Fibroblast of lung (primary cell): ENCODE results near the gene RBPJL. TPM values are rescaled to one million over a fixed set of nuclear protein-coding genes. Genes with fewer than 3 reads are reported as not detected.
A peak's percentile ranks its signal among the peaks of the same experiment; 100 is the strongest.

ENCODE experiments used
- DNase-seq, 2 donors: peaks; one replicate each; pipeline versions ENCODE4 v3.0.0 to v3.0.0-alpha.2; 2010; ENCODE audit warnings: low read depth in 2 of 2
- H2AFZ ChIP-seq: 2 replicates; pipeline ENCODE4 v1.5.1; 2012; ENCODE audit warnings: low read length, control low read depth, inconsistent platforms
- H3K27ac ChIP-seq: 2 replicates; pipeline ENCODE4 v1.5.1; 2011; ENCODE audit warnings: low read length, control low read depth; ENCODE audit not compliant: insufficient read depth
- H3K27me3 ChIP-seq: 2 replicates; pipeline ENCODE4 v1.5.1; 2011; ENCODE audit warnings: mild to moderate bottlenecking, low read length; ENCODE audit not compliant: control insufficient read depth, insufficient read depth
- H3K36me3 ChIP-seq: 2 replicates; pipeline ENCODE4 v1.5.1; 2011; ENCODE audit warnings: low read length; ENCODE audit not compliant: control insufficient read depth, insufficient read depth
- H3K4me1 ChIP-seq: 2 replicates; pipeline ENCODE4 v1.5.1; 2011; ENCODE audit warnings: low read length; ENCODE audit not compliant: control insufficient read depth, insufficient read depth; ENCODE audit errors: extremely low read depth
- H3K4me2 ChIP-seq: 2 replicates; pipeline ENCODE4 v1.5.1; 2011; ENCODE audit warnings: low read length, control low read depth; ENCODE audit not compliant: insufficient read depth; ENCODE audit errors: extremely low read depth
- H3K4me3 ChIP-seq, 4 experiments: fragments of 200-600 bp in 1 of 4; sonication (generic) in 1 of 4; replicated peaks in 1 of 4; 2 replicates each; pipeline ENCODE4 v1.5.1; 2011 to 2016; ENCODE audit warnings: low read length in 4 of 4, low read depth in 3 of 4, mild to moderate bottlenecking in 3 of 4, control low read depth in 2 of 4, inconsistent platforms in 1 of 4, mixed read lengths in 1 of 4; ENCODE audit not compliant: insufficient read depth in 1 of 4; ENCODE audit errors: control extremely low read depth in 1 of 4
- H3K79me2 ChIP-seq: 2 replicates; pipeline ENCODE4 v1.5.1; 2012; ENCODE audit warnings: mild to moderate bottlenecking, low read length, inconsistent platforms; ENCODE audit not compliant: control insufficient read depth, insufficient read depth
- H3K9ac ChIP-seq: 2 replicates; pipeline ENCODE4 v1.5.1; 2011; ENCODE audit warnings: mild to moderate bottlenecking, low read length, control low read depth; ENCODE audit not compliant: insufficient read depth
- H3K9me3 ChIP-seq: 2 replicates; pipeline ENCODE4 v1.5.1; 2012; ENCODE audit warnings: low read depth, low read length; ENCODE audit not compliant: control insufficient read depth, insufficient read depth
- H4K20me1 ChIP-seq: 2 replicates; pipeline ENCODE4 v1.5.1; 2011; ENCODE audit warnings: low read length; ENCODE audit not compliant: control insufficient read depth, insufficient read depth; ENCODE audit errors: extremely low read depth
- CTCF ChIP-seq, 2 donors: IDR thresholded peaks in 1 of 2; conservative IDR thresholded peaks in 1 of 2; 1 replicate in 1 of 2; 2 replicates in 1 of 2; pipeline ENCODE4 v1.5.1; 2011 to 2012; ENCODE audit warnings: low read length in 2 of 2, control low read depth in 1 of 2, inconsistent platforms in 1 of 2, low read depth in 1 of 2, mild to moderate bottlenecking in 1 of 2
- EZH2 ChIP-seq: IDR thresholded peaks from 2 replicates; pipeline ENCODE4 v1.5.1; 2012; ENCODE audit warnings: low read length, control low read depth, mild to moderate bottlenecking; ENCODE audit errors: missing control alignments
- polyA plus RNA-seq, 2 donors: library from polyadenylated mRNA; depleted of rRNA in 1 of 2; stranded (reverse) in 1 of 2; unstranded in 1 of 2; fragments of >200 nt; gene quantifications; 2 replicates each; pipeline ENCODE4 v1.2.1, GENCODE V29; 2011 to 2012; ENCODE audit warnings: missing spikeins in 1 of 2
- total RNA-seq: library from RNA; depleted of rRNA; stranded (reverse); fragments of >200 nt; gene quantifications from 2 replicates; pipeline ENCODE4 v1.2.1, GENCODE V29; 2014

RBPJL gene
- total and polyA plus RNA-seq, 2 donors (not counting 1 experiment from before 2014, with no cell fraction given): not detected

GRCh38 chr20:45294003-45294368, 12.7 kb upstream of the RBPJL start:
- no peaks in the 10 kb centered on the region for H4K20me1 ChIP-seq
- peaks cover 2% of the 10 kb centered on the region for H3K4me1 ChIP-seq
- DNase-seq: no peak
- no peaks in the 10 kb centered on the region for H3K9me3 ChIP-seq
- peak overlapping the region in 3 of 4 experiments; percentile 9 to 63 (median 18) for H3K4me3 ChIP-seq
- no peak overlapping the region for H2AFZ ChIP-seq
- peak overlapping the region; percentile 70 for H3K4me2 ChIP-seq
- TF ChIP-seq EZH2 (no peak), CTCF (conservative IDR thresholded peaks at IDR 0.05 in 1 of 2, IDR thresholded peaks at IDR 0.05 in 1 of 2; ENCODE audit: low read depth in 1 of 2, low read length in 2 of 2) (no peak)
- H3K9ac ChIP-seq: no peak overlapping the region
- H3K79me2 ChIP-seq: no peaks in the 10 kb centered on the region
- no peaks in the 10 kb centered on the region for H3K36me3 ChIP-seq
- no peak overlapping the region for H3K27ac ChIP-seq
- H3K27me3 ChIP-seq: peaks cover 7% of the 10 kb centered on the region

GRCh38 chr20:45294659-45295058, 12.0 kb upstream of the RBPJL start:
- no peak overlapping the region for H3K4me2 ChIP-seq
- no peaks in the 10 kb centered on the region for H3K36me3 ChIP-seq
- H3K27me3 ChIP-seq: peaks cover 6% of the 10 kb centered on the region
- H2AFZ ChIP-seq: no peak overlapping the region
- DNase-seq: no peak
- no peaks in the 10 kb centered on the region for H3K79me2 ChIP-seq
- H3K9ac ChIP-seq: no peak overlapping the region
- H3K4me1 ChIP-seq: peaks cover 2% of the 10 kb centered on the region
- no peaks in the 10 kb centered on the region for H4K20me1 ChIP-seq
- H3K4me3 ChIP-seq: no peak overlapping the region
- H3K9me3 ChIP-seq: no peaks in the 10 kb centered on the region
- no peak for TF ChIP-seq EZH2
- TF ChIP-seq CTCF (conservative IDR thresholded peaks at IDR 0.05 in 1 of 2, IDR thresholded peaks at IDR 0.05 in 1 of 2; ENCODE audit: low read depth in 1 of 2, low read length in 2 of 2): no peak
- H3K27ac ChIP-seq: no peak overlapping the region

- Histone ChIP-seq H3K27ac (no peak overlapping the region), H3K9ac (no peak overlapping the region), H3K4me1 (peaks cover 2% of the 10 kb centered on the region), H3K36me3 (no peaks in the 10 kb centered on the region), H3K4me2 (no peak overlapping the region), H4K20me1 (no peaks in the 10 kb centered on the region), H2AFZ (no peak overlapping the region), H3K9me3 (no peaks in the 10 kb centered on the region), H3K27me3 (peaks cover under 1% of the 10 kb centered on the region), H3K79me2 (no peaks in the 10 kb centered on the region), H3K4me3 (no peak overlapping the region)
- DNase-seq: no peak
- TF ChIP-seq EZH2 (no peak), CTCF (conservative IDR thresholded peaks at IDR 0.05 in 1 of 2, IDR thresholded peaks at IDR 0.05 in 1 of 2; ENCODE audit: low read depth in 1 of 2, low read length in 2 of 2) (no peak)
Observed at GRCh38 chr20:45297786-45298497, 8.7 kb upstream of the RBPJL start.
